Left ventricle myocardium inferior (tissue), 1 donor: ENCODE measurements around the gene RAB8B. TPM values are rescaled to one million over a fixed set of nuclear protein-coding genes. Genes with fewer than 3 reads are reported as not detected.

Source experiments
- DNase-seq: peaks from one replicate; pipeline ENCODE4 v3.0.0-alpha.2; 2020
- H3K27ac ChIP-seq: fragments of 200-600 bp; replicated peaks from 2 replicates; pipeline ENCODE4 v1.8.0; 2021
- H3K27me3 ChIP-seq: fragments of 200-600 bp; 2 replicates; pipeline ENCODE4 v1.8.0; 2021; ENCODE audit warnings: low read depth
- H3K36me3 ChIP-seq: fragments of 200-600 bp; 2 replicates; pipeline ENCODE4 v1.8.0; 2021
- H3K4me1 ChIP-seq: fragments of 200-600 bp; 2 replicates; pipeline ENCODE4 v1.8.0; 2021
- H3K4me3 ChIP-seq: fragments of 200-600 bp; 2 replicates; pipeline ENCODE4 v1.8.0; 2021; ENCODE audit warnings: mild to moderate bottlenecking, moderate library complexity
- H3K9me3 ChIP-seq: fragments of 200-600 bp; replicated peaks from 2 replicates; pipeline ENCODE4 v1.8.0; 2021
- CTCF ChIP-seq: fragments of 200-600 bp; IDR thresholded peaks from 2 replicates; pipeline ENCODE4 v1.8.0; 2021; ENCODE audit warnings: antibody characterized with exemption, mild to moderate bottlenecking, borderline replicate concordance
- intact Hi-C: fragments of 100-400 bp; cut with micrococcal nuclease; formaldehyde crosslinking; loops from one replicate; pipeline ENCODE4 v1.11.0; 2022
- total RNA-seq: library from RNA; stranded (reverse); fragmentation: NEBNext Ultra II Directional; extraction: Animal tissue kit (Norgen Biotek cat#: 25700); gene quantifications from one replicate; pipeline ENCODE4 v1.2.1, GENCODE V29; 2021
- donor health status: DM: no; HTN: yes; CAD: no; lungs with severe emphysema.

The RAB8B gene
- total RNA-seq, 1 donor from 2014 or later, result 8.1 TPM

GRCh38 chr15:63261311-63261710 lies 71.9 kb downstream of the RAB8B start:
- Histone ChIP-seq H3K4me3 (no peak overlapping the region), H3K36me3 (peaks cover 43% of the 10 kb centered on the region), H3K9me3 (no peaks in the 10 kb centered on the region), H3K4me1 (no peaks in the 10 kb centered on the region), H3K27ac (no peak overlapping the region), H3K27me3 (no peaks in the 10 kb centered on the region)
- intact Hi-C loops, result no loop called here
- no peak for TF ChIP-seq CTCF
- no peak for DNase-seq

GRCh38 chr15:63263519-63263918 lies 74.1 kb downstream of the RAB8B start:
- H3K4me1 ChIP-seq, result no peaks in the 10 kb centered on the region
- intact Hi-C loops, result no loop called here
- peaks cover 39% of the 10 kb centered on the region for H3K36me3 ChIP-seq

GRCh38 chr15:63264688-63265293 lies 75.4 kb downstream of the RAB8B start:
- Histone ChIP-seq H3K4me3 (no peak overlapping the region), H3K9me3 (no peaks in the 10 kb centered on the region), H3K4me1 (no peaks in the 10 kb centered on the region), H3K36me3 (peaks cover 31% of the 10 kb centered on the region), H3K27me3 (no peaks in the 10 kb centered on the region), H3K27ac (no peak overlapping the region)
- no peak for DNase-seq
- intact Hi-C loops, result no loop called here
- no peak for TF ChIP-seq CTCF

More at GRCh38 chr15:63263519-63263918, 74.1 kb downstream of the RAB8B start:
- Histone ChIP-seq H3K27me3 (no peaks in the 10 kb centered on the region), H3K9me3 (no peaks in the 10 kb centered on the region), H3K27ac (no peak overlapping the region), H3K4me3 (no peak overlapping the region)
- no peak for DNase-seq
- TF ChIP-seq CTCF, result no peak

DNA sequence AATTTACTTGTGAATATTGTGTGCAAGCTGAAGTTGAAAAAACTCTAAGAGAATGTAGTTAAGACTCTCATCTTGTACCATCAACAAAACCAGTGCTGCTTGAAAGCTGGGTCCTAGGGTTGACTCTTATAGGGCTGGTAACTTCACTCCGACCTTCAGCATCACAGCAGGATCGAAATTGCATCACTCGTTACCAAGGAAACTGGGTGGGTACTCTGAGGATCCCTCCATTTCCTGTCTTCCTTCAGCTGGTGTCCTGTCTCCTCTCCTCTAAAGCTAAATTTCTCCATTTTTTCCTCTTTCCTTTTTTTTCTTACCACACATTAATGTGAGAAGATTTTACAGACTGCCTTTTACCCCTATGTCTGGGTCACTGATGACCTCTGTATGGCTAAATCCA lies 85.0 kb downstream of the RAB8B start:
- Histone ChIP-seq H3K4me3 (no peak overlapping the region), H3K36me3 (no peaks in the 10 kb centered on the region), H3K27me3 (no peaks in the 10 kb centered on the region), H3K27ac (no peak overlapping the region), H3K4me1 (peaks cover 20% of the 10 kb centered on the region), H3K9me3 (no peaks in the 10 kb centered on the region)
- no peak for DNase-seq
- no peak for TF ChIP-seq CTCF
- intact Hi-C loops, result loop anchor here (10.0 kb wide), 1 partner anchor 120 kb away; the partner anchor contains the start of gene RPS27L

GRCh38 chr15:63276342-63277037 lies 87.1 kb downstream of the RAB8B start:
- TF ChIP-seq CTCF, result no peak
- intact Hi-C loops, result loop anchor here (10.0 kb wide), 1 partner anchor 122 kb away; the partner anchor contains the start of gene RPS27L
- Histone ChIP-seq H3K9me3 (no peaks in the 10 kb centered on the region), H3K27ac (peak overlapping the region; percentile 90), H3K36me3 (no peaks in the 10 kb centered on the region), H3K4me3 (peak overlapping the region; percentile 91), H3K4me1 (peaks cover 20% of the 10 kb centered on the region), H3K27me3 (no peaks in the 10 kb centered on the region)
- no peak for DNase-seq
